ENCODE results near the gene SEMA3A.

DNA sequence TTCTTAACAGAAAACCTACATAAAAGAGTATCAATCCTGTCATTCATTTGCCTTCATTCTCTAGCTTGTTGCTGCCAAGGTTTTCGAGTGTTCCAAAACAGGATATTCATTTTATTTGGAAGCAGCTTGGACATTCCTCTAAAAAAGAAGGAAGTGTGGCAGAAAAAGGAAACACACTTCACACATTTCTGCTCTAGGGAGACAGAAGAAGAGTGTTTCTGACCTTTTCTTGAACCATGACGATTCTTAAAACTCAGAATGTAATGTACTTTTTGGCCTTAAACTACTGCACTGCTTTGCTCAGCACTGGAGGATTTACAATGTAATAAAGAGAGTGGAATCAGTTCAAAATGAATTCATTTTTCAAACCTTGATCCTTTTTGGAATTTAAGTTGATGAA, 81.3 kb downstream of the SEMA3A start:
- TF ChIP-seq, protein P1, sequence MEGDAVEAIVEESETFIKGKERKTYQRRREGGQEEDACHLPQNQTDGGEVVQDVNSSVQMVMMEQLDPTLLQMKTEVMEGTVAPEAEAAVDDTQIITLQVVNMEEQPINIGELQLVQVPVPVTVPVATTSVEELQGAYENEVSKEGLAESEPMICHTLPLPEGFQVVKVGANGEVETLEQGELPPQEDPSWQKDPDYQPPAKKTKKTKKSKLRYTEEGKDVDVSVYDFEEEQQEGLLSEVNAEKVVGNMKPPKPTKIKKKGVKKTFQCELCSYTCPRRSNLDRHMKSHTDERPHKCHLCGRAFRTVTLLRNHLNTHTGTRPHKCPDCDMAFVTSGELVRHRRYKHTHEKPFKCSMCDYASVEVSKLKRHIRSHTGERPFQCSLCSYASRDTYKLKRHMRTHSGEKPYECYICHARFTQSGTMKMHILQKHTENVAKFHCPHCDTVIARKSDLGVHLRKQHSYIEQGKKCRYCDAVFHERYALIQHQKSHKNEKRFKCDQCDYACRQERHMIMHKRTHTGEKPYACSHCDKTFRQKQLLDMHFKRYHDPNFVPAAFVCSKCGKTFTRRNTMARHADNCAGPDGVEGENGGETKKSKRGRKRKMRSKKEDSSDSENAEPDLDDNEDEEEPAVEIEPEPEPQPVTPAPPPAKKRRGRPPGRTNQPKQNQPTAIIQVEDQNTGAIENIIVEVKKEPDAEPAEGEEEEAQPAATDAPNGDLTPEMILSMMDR (conservative IDR thresholded peaks at IDR 0.05 in 1 of 2, IDR thresholded peaks at IDR 0.05 in 1 of 2; ENCODE audit: low read depth in 1 of 2, low read length in 2 of 2): no peak
- TF ChIP-seq EZH2 (IDR thresholded peaks at IDR 0.05; ENCODE audit: low read length, missing control alignments): no peak
